Occipital lobe (tissue), 2 donors: ENCODE results near the gene AKT3. TPM values are rescaled to one million over a fixed set of nuclear protein-coding genes. Genes with fewer than 3 reads are reported as not detected.
"Not testable (repeated sequence)": the region's sequence is repeated elsewhere in the genome, so short reads cannot be mapped to it uniquely, and the experiment has no call there.

Experiments used
- DNase-seq: peaks from one replicate; lab custom pipeline; 2025; lab: John Stamatoyannopoulos, UW
- total RNA-seq: library from RNA; depleted of rRNA; stranded (reverse); fragments of >200 nt; gene quantifications from one replicate; pipeline ENCODE4 v1.2.3, GENCODE V29; 2014

Gene AKT3
- total RNA-seq, 1 donor from 2014 or later: 624 TPM

DNA sequence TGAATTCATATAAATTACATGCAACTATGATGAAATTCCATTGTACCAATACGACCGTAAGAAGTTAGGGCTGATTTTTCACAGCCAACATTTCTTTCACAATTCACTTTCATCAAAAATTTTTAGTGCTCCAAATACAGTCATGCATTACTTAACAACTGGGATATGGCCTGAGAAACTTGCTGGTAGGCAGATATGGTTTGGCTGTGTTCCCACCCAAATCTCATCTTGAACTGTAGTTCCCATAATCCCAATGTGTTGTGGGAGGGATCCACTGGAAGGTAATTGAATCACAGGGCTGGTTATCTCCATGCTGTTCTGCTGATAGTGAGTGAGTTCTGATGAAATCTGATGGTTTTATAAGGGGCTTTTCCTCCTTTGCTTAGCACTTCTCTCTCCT is 244.4 kb downstream of the AKT3 start:
- no peak for DNase-seq

DNA sequence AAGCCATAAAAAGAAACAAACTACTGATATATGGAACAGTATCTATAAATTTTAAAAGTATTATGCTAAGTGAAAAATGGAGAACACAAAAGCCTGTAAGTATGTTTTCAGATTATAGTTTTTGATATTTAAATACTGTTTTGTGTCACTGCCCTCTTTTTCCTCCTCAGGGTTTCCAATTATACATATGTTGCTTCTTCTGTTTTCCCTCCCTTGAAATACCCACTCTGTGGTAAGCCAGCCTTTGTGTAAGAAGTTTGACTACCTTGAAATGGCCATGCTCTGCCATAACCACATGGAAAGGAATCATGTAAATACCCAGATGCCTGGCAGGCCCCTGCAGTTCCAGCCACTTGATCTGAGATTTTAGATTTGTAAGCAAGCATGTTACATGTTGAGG is 248.3 kb downstream of the AKT3 start:
- DNase-seq: no peak

DNA sequence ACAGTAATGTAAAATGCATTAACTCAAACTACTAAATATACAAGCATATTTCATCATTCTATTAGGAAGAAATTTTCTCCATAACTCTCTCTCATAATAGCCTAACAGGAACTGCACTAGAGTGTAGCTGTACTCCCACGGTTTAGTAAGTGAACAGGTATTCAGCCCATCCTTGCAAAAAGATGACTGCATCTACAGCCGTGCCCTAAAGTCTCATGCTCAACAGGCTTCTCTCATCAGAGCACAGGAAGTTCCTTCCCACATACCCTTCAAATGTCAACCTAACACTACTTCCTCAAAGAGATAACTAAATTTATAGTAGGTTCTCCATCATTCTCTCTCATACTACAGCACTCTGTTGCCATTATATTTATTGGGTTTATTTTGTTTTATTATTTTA is 251.6 kb downstream of the AKT3 start:
- no peak for DNase-seq

DNA sequence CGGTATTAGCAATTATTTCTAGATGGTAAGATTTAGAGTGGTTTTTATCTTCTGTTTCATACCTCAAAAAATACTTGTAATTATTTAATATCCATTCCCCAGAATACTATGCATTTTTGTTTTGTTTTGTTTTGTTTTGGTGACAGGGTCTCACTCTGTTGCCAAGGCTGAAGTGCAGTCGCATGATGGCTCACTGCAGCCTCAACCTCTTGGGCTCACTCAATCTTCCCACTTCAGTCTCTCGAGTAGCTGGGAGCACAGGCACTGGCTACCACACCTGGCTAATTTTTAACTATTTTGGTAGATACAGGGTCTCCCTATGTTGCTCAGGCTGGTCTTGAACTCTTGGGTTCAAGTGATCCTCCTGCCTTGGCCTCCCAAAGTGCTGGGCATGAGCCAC is 252.7 kb downstream of the AKT3 start:
- no peak for DNase-seq

DNA sequence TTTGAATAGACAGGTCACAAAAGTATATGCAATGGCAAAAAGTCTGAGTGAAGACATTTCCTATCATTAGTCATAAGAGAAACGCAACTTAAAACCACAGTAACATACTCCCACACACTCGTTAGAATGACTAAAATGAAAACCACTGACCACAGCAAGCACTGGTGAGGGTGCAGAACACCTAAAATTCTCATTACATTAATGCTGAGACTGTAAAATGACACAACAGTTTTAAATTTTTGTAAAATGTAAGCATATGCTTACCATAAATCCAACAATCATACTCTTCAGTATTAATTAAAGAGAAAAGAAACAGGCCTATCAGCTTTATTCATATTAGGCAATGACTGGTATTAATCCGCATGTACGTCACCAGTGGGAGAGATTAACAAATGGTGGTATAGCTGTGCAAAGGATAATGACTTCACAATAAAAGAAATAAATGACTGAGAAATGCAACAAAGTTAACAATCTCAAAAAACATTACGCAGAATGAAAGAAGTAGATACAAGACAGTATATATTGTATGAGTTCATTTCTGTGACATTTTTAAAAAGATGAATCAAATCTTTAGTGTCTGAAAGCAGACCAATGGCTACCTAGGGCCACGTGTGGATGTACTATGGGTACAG is 253.5 kb downstream of the AKT3 start:
- DNase-seq: no peak

DNA sequence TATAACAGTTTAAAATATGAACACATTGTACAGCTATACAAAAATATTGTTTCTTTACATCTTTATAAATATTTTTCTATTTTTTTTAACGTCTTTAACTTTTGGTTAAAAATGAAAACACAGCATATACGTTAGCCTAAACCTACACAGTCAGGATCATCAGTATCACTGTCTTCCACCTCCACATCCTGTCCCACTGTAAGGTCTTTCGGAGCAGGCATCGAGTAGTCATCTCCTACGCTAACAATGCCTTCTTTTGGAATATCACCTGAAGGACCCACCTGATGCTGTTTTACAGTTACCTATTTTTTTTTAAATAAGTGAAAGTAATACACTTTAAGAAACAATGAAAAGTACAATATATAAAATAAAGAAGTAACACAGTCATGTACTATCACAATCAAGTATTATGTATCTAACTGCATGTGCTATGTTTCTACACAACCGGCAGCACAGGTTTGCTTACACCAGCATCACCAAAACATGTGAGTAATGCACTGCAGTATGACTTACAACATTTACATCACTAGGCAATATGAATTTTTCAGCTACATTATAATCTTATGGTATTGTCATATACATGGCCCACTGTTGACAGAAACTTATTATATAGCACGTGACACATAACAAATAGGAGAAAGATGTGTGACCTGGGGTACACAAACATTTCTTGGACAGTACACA is 254.4 kb downstream of the AKT3 start:
- DNase-seq: no peak

DNA sequence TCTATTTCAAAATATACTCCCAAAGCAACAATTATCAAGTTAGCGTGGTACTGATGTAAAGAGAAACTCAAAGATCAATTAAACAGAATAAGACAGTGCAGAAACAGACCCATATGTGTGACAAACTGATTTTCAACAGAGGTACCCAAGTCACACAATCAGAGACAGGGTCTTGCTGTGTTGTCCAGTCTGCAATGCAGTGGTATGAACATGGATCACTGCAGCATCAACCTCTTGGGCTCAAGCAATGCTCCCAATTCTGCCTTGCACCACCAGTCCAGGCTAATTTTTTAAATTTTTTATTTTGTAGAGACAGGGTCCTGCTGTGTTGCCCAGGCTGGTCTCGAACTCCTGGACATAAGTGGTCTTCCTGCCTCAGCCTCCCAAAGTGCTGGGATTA is 255.6 kb downstream of the AKT3 start:
- no peak for DNase-seq

DNA sequence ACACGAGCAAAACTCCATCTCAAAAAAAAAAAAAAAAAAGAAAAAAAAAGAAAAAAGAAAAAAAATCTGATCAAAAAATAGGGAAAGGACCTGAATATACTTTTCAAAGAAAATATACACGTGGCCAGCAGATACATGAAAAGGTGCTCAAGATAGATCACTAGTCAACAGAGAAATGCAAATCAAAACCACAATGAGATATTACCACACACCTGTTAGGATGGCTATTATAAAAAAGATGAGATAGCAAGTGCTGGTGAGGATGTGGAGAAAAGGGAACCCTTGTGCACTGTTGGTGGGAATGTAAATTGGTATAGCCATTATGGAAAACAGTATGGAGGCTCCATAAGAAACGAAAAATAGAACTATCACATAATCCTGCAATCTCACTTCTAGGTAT is 260.8 kb downstream of the AKT3 start:
- not testable (repeated sequence) for DNase-seq

DNA sequence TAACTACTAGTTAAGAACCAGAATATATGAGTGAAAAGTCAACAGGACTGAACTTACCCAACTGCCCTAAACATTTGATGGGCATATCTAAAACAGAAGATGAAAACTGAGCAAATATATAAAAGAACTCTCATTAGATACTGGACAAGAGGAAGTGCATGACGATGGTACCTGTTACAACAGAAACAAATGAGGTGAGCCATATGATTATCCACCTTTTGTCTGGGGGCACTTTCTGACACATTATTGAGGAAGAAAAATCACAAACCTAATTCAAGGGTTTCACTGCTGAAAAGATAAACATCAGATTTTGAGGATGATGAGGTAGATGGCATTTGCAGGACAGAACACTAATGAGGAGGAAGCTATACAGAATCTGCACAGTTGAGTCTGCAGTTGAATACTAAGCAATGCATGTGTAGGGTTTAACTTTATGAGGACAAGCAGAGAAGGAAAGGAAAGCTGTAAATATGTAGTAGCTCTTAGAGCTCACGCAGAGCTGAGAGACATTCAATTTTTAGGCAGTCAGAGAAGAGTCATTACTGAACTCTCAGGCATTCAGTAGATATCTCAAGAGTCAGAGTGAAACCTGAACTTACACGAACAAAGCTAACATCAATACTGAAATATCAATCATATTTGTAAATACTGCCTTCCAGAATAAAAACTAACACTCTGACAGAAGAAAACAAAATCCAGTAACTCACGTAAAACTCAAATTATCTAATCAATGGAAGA is 262.1 kb downstream of the AKT3 start:
- no peak for DNase-seq

DNA sequence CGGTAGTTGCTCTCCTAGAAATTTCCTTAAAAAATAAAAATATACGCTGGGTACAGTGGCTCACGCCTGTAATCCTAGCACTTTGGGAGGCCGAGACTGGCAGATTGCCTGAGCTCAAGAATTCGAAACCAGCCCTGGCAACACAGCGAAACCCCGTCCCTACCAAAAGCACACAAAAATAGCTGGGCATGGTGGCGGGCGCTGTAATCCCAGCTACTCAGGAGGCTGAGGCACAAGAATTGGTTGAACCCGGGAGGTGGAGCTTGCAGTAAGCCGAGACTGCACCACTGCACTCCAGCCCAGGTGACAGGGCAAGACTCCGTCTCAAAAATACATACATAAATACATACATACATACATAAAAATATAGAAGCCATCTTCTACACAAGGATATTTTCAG is 262.8 kb downstream of the AKT3 start:
- no peak for DNase-seq

DNA sequence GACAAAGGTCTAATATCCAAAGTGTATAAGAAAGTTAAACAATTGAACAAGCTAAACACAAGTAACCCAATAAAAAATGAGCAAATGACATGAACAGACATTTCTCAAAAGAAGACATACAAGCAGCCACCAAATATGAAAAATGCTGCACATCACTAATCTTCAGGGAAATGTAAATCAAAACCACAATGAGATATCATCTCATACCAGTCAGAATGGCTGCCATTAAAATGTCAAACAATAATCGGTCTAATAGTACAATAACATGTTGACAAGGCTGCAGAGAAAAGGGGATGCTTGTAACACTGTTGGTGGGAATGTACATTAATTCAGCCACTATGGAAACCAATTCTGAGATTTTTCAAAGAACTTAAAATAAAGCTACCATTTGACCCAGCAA is 264.1 kb downstream of the AKT3 start:
- DNase-seq: no peak

DNA sequence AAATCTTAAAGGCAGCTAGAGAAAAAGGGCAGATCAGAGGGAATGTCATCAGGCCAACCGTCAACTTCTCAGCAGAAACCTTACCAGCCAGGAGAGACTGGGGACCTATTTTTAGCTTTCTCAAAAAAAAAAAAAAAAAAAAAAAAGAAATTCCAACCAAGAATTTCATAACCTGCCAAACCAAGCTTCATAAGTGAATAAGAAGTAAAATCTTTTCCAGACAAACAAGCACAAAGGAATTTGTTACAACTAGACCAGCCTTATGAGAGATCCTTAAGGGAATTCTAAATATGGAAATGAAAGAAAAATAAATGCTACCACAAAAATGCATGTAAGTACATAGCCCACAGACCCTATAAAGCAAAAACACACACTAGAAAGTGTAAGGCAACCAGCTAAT is 267.7 kb downstream of the AKT3 start:
- no peak for DNase-seq

DNA sequence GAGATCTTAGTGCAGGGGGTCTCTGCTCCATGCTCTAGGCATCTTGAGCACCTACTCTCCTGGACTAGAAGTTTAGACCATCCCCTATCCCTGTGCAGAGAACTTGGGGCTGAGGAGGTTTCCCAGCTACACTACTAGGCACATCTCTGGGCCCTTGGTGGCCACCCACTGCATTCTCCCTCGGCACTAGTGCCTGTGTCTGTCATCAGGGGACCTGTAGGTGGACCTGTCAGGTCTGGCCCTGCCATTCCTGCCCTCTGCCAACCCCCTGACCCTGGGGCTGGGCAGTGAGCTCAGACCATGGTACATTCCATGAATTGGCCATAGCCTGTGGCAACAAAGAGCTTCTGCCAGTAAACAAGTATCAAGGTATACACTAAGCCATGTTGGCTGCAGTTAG is 269.1 kb downstream of the AKT3 start:
- DNase-seq: no peak

DNA sequence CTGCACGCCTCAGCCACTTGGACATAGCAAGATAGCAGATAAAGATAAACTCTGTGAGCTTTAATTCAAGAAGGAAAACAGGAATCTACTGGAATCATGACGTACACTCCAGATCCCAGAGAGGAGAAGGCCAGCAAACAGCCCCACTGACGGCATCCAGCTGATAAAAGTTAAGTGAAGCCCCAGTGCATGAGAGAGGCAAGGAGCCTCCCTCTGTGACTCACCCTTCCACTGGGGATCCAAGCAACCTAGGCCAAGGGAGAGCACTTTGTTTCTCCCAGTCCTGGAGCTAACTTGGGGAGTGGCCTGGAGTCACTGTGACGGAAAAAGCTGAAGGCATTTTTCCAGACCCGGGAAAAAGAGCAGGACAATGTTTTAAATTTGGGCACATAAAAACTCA is 270.0 kb downstream of the AKT3 start:
- no peak for DNase-seq

DNA sequence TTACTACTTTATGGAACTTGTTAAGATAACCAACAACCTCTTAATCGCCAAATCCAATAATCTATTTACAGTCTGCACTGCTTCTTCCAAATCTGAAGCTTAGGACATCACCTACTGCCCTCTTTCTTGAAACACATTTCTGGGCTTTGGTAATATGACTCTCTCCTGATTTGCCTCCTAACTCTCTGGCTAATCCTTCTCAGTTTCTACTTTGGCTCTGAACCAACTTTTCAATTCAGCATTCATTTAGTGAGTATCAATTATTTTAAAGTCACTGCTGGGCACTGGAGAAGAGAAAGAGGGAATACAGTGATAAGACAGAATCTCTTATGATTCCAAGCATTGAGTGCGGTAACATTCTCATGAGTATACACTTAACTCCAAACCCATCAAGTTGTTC is 275.0 kb downstream of the AKT3 start:
- DNase-seq: no peak

DNA sequence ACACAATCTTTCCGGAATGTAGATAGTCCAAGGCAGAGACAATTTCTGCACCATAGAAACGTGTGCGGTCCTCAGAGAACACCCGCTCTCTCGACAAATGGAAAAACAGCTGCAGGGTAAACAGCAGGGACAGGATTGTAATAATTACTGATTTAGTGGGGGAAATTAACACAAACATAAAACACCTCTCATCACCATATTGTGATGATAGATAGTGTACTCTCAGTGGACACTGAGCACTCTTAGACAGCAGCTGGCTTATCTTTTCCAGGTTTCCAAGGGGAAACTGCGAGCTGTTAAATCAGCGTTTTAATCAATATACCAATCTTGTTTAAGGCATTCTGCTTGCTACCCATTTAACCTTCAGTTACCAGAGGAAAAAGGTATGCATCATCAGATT is 277.1 kb downstream of the AKT3 start:
- no peak for DNase-seq

DNA sequence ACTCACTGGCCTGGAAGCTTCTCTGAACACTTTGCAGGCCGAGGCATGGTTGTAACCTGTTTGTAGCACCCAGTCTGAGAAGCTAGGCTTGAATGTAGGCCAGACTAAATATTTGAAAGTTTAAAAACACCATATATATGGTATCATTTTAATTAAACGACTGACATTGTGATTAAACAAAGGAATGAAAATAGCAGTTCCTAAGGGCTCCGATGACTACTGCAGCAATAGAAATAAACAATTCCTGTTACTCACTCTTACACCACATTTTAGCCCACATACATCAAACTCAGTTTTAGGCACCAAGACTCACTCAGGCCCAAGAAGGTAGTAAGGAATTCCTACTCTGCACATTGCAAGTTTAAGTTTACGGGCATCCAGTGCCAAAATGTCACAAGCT is 281.2 kb downstream of the AKT3 start:
- no peak for DNase-seq

DNA sequence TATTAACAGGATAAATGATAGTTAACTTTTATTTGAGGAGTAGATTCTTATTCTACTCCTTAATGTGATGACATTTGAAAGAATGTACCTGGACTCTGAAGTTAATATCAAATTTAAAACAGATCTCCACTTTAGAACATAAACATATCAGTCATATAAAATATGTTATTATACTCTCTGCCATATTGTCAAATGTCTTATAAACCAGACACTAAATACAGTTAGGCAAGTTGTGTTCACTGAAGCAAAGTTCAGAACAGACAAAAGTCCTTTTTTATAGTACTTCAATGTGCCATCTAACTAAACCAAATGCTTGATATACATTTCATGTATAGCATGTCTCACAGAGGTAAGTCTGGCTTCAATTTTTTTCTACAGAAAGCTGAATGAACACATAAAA is 285.2 kb downstream of the AKT3 start:
- no peak for DNase-seq

DNA sequence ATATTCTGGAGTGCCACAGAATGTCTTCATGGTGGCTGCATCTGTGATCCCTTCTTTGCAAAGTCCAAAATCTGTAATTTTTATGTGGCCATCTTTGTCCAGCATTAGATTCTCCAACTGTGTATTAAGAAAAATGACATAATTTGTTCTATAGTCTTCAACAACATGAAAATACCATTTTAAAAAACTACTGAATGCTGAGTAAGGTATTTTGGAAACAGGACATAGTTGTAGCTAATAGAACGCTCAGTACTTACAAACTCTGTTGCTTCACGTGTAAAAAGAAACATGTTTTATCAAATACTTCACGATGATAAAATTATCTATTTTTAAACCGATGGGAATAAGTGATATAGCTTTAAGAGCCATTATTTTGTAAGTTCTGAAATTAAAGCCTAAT is 286.3 kb downstream of the AKT3 start:
- DNase-seq: no peak

DNA sequence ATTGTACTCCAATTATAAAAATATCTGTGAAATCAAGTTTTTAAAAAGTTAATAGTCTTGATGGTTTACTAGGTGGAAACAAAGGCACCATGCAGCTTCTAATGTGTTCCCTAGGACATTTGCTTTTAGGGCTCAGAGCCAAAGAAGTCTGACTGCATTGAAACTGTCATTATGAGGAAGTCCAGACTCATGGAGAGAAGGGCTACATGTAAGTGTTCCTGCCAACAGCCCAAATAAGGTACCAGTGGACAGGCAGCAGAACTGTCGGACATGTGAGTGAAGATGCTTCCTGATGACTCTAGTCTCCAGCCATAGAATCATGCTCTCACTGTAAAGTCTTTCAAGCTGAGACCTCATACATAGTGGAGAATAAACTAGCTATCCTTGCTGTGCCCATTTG is 287.6 kb downstream of the AKT3 start:
- no peak for DNase-seq

DNA sequence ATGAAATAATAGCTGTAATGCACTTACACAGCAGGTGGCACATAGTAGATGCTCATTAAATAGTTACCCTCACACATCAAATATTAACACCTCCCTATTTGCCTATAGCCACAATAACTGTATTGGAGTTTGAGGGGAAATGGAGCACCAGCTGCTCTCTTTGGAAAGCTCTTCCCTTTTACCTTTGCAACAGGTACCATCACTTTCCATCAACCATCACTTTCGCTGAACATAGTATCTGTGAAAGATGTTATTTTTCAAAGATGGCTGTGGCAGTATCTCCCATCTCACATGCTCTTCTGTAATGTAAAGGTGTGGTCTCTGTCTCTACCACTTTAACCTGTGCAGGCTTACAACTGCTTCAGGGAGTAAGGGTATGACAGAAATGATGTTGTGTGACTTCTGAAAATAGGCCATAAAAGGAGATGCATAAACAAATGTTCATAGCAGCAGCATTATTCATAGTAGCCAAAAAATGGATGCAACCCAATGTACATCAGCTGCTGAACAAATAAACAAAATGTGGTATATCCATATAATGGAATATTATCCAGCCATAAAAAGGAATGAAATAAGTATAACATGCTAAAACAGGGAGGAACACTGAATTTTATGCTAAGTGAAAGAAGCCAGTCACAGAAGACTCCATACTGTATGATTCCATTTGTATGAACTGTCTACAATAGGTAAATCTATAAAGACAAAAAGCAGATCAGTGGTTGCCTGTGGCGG is 288.3 kb downstream of the AKT3 start:
- no peak for DNase-seq

DNA sequence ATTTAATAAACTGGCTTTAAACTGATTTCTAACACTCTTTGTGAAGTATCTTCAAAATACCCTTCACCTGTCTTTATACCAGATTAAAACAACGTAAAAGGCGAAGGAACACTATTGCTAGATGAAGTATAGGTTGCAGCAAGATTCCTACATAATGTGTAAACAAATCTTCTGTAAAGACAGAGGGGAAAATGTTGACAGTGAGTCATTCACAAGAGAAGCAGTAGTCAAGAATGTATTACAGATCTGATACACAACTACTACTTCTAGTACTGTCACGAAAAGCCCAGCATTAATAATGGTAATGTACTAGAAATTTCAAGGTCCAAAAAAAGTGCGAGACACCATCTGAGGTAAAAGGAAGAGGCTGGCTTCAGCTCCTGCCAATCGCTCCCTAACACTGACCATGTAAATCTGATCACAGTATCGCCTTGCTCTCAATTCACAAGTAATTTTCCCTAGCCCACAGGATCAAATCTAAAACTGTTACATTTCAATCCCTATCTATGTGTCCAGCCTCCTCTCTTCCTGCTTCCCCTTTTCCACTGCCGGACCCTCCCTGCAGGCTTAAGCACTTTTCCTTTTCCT is 290.4 kb downstream of the AKT3 start:
- no peak for DNase-seq
